GM21723 (cell line): Measurements from ENCODE around the gene BTD.

ENCODE experiments used
- ATAC-seq: cut with Tn5 transposase; IDR thresholded peaks from one replicate; pipeline ENCODE4 v1.9.1; 2021; ENCODE audit warnings: mild to moderate bottlenecking, moderate library complexity; ENCODE audit not compliant: unreplicated experiment

The BTD gene, protein sequence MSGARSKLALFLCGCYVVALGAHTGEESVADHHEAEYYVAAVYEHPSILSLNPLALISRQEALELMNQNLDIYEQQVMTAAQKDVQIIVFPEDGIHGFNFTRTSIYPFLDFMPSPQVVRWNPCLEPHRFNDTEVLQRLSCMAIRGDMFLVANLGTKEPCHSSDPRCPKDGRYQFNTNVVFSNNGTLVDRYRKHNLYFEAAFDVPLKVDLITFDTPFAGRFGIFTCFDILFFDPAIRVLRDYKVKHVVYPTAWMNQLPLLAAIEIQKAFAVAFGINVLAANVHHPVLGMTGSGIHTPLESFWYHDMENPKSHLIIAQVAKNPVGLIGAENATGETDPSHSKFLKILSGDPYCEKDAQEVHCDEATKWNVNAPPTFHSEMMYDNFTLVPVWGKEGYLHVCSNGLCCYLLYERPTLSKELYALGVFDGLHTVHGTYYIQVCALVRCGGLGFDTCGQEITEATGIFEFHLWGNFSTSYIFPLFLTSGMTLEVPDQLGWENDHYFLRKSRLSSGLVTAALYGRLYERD

DNA sequence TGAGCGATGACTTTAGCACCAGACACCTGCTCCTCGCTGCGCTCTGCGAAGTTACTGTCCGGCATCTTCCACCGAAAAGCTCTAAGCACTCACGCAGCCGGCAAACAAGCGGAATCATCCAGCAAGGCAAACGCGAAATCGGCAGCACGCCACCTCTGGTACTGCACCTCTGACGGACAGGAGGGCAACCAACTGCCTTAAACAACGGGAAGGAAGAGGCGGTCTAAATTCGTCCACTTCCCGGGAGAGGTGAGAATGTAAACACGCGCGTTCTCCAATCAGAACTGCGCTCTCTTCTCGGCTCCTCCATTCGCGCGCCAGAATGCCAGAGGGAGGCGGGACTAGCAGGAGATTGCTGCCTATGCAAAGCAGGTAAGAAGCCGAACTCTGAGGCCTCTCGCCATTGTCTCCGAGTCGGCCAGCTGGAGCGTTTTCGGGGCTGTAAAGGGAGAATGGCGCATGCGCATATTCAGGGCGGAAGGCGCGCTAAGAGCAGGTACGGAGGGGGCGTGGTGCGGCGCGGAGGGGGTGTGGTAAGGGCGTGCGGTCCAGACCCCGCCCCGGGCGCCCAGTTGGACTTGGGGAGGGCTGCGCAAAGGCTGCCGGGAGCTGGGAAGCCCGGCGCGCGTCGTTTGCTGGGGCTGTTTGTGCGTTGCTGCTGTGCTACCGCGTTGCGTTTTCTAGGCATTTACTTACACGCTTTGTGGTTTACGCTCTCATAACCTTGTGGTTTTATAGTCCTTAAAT lies at the start of gene BTD, which contains the start of gene HACL1:
Gene BTD, plus strand, starts transcription at position 347 of the 747 bp plus-strand sequence. CDS start 33,695 bp downstream, outside the sequence.
Gene HACL1, minus strand, starts transcription at position 171 of the 747 bp plus-strand sequence. Its CDS starts 106 bp downstream, at position 65.
- peak; percentile 94 for ATAC-seq

DNA sequence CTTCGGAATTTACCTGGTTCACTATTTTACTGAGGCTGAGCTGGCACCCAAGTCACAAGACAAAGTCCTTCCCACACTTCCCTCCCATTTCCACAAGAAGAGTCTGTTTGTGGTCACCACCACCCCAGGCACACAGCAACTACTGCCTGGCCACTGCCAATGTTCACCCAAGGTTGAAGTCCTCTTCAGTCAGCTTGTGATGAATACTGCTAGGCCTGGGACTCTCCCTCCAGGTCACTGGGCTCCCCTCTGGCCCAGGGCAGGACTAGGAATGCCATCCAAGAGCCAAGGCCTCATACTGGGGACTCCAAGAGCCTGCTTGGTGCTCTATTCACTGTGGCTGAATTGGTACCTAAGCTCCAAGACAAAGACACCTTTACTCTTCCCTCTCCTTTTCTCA lies 49.6 kb upstream of the BTD start:
- ATAC-seq = no peak

DNA sequence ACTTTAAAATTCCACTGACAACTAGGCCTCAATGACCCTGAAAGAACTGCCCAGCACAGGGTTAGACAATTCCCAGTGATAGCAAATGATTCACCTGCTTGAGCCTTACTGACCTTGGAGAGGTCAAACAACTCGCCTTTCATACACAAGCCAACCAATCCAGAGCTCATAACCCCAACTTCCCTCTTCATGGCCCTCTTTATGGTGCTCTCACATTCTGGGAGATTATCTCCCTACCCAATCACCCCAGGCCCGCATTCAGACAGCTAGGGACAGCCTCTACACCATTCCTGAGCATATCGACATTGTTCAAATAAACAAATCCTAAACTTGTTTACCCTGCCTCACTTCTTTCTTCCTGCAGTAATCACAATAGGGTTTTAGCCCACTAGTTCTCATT lies 47.8 kb upstream of the BTD start:
- no peak for ATAC-seq

DNA sequence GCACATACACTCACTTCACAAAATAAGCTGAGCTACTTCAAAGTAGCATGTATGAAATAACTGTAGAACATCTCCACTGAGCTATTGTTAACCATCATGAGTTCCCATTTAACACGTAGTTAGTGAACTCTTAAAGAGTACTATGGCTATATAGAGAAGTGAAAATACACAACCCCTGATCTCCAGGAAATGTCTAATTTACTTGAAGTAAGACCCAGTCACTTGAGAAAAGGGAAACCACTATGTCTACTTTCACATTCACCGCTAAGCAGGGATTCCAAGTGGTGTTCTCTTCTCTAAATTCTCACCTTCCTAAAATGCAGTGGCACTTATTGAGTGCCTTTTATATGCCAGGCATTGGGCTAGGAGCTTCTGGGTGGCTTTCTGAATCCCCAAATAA lies 45.0 kb upstream of the BTD start:
- peak; percentile 89 for ATAC-seq

DNA sequence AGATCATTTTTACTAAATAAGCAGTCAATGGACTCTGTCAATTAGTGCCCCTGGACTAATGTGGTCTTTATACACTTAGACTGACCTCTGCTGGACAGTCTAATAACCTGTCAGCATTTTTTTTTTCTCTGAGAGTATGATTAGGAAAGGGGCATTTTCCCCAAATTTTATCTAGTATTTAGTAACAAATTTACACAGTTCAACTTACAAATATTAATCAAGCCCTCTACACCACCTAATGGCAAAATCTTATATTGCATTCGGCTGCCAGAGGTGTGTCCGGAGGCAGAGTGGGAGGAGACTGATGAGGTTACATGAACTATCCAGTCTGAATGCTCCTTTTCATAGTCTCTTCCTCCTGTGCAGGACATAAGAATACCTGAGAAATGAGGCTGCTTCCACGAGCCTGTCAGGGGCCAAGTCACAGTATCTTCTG lies 44.0 kb upstream of the BTD start:
- no peak for ATAC-seq

DNA sequence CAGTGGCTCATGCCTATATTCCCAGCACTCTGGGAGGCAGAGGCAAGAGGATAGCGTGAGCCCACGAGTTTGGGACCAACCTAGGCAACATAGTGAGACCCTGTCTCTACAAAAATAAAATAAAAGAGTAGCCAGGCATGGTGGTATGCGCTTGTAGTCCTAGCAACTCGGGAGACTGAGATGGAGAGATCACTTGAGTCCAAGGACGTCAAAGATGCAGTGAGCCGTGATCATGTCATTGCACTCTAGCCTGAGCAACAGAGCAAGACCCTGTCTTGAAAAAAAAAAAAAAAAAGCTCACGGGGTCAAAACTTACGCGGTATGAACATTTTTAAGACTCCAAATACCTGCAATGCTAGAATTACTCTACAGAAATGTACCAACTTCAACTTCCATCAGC lies 43.0 kb upstream of the BTD start:
- no peak for ATAC-seq

DNA sequence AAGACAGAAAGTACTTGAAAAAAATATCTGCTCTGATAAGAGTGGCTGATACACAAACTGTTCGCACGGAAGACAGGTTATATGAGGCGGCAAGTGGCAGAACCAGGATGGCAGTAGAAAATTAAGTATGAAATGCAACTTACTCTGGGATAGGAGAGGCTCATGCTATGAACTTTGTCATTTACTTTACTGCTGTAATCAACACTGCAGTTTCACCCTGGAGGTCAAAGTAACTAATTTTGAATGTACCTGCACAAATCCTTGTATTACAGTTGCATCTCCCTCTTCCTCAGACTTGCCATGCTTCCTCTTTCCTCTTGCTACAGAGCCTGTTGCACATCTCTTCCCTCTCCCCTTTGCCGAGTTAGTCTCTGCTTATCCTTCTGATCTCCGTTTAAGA lies 39.0 kb upstream of the BTD start:
- ATAC-seq = no peak

DNA sequence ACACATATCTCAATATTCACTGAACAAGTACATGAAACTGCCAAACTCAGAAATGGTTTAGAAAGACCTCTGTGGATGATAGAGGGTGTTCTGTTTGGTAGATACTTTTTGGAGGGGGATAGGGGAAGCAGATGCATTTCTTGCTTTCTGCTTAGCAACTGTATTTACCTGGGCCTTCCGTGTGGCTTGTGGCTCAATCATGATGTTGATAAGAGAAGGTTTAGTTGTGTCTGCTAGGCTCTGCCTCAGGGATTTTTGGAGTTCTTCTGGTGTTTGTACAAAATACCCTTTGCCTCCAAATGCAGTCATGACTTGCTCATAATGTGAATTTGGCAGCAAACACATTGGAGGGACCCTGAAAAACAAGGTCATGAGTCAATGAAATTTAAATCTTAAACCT lies 38.4 kb upstream of the BTD start:
- no peak for ATAC-seq

DNA sequence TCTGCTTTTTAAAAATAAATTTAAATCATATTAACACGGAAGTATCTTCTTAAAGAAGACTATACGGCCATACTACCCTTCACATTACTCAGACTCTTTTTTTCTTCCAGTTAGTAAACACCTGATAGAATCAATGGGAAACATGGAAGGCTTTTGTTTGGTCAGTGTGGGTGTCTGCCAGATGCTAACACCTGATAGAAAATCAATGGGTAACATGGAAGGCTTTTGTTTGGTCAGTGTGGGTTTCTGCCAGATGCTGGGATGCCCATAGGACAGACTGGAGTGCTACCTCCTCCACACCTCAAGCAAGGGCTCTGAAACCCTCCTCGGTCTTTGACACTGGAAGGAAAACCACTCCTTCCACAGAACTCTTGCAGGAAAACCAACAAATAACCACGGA lies 29.4 kb upstream of the BTD start:
- ATAC-seq = no peak

DNA sequence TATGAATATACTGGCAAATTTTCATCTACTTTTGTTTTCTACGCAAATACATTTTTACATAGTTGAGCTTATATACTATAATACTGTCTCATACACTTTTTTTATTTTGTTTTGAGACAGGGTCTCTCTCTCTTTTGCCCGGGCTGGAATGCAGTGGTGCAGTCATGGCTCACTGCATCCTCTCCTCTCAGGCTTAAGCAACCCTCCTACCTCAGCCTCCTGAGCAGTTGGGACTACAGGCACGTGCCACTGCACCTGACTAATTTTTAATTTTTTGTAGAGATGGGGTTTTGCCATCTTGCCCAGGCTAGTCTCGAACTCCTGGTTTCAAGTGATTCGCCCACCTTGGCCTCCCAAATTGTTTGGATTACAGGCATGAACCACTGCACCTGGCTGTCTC lies 26.1 kb upstream of the BTD start:
- no peak for ATAC-seq

DNA sequence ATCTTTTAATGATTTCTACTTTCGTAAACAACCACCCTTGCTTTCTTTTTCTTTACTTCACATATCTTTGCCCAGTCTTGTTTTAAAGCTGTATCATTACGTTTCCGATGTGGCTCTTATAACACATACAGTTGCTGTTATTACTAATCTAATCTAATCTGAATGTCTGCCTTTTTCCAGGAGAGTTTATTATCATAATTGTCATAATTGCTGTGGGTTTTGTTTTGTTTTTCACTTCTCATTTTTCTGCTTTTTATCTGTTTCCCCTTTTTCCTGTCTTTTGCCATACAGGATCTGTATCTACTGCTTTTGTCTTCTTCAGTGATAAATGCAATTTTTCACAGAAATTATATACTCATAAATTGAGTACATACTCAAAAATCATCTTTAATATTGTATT lies 25.1 kb upstream of the BTD start:
- no peak for ATAC-seq

DNA sequence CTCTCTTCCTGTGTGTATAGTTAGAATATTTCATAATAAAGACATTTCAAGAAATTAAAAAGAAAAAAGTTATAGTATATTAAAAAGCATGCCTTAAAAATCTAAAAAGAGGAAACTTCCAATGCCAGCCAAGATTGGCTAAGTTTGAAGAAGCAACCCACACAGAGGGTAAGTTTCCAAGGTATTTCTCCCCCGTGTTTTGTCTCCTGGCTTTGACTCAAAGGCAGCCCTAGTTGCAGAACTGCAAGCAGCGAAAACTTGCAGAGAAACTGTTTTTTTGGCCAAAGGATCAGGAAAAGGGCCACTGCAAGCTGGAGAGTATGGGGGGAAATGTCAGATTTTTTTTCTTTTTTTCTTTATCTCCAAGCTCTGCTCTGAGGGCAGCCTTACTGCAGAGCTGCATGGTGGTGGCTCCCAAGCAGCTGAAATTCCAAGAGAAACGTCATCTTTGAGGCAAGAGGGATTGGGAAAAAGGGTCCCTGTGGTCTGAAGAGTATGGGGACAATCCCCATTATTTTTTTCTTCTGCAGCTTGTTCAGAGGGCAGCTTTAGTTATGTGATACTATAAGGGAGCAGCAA lies 23.2 kb upstream of the BTD start:
- ATAC-seq = no peak

DNA sequence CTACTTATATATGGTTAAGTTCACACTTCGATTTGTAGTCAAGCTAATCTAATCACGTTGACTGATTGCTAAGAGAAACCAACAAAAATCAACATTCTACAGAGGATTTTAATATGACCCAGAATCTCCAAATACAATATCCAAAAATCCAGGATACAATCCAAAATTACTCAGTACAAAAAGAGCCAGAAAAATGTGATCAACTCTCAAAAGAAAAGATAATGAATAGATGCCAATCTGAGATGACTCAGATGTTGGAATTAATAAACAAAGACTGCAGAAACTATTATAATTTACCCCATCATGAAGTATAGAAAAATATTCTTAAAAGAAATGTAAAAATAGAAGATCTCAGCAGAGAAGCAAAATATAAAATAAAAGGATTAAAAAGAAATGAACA lies 22.5 kb upstream of the BTD start:
- no peak for ATAC-seq

DNA sequence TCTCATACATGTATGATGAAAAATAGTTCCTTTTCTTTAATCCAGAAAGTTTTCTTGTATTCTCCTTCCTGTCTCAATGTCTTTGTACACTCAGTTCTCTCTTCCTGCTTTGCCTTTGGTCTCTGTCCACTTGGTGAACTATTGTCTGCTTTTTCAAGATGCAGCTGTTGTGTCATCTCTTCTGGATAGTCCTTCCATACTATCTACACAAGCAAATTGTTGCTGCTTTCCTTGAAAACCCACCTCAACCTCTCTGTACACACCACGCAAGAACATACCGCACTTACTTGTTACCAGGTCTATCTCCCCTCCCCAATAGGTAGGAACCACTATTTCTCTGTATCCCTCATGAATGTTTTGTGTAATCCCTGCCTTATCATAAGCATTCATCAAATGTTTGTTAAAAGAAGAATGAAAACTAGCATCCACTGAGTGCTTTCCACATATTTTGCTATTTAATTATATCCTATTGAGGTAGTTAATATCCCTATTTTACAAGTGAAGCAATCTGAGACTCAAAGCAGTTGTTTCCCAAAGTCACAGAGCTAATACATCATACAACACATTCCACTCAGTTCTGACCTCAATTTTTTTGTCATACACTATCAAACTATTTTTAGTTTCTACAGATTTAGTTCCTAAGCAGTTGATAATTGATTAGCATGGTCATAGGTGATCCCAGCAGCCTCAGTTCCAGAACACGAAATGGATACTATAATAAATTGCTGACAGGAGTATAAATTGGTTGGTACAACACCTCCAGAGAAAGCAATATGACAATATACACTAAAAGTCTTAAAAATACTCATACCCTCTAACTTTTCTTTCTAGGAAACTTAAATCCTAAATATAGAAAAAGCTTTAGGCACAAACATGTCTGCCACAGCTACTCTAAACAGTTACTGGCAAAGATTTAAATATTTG lies 19.8 kb upstream of the BTD start:
- no peak for ATAC-seq

DNA sequence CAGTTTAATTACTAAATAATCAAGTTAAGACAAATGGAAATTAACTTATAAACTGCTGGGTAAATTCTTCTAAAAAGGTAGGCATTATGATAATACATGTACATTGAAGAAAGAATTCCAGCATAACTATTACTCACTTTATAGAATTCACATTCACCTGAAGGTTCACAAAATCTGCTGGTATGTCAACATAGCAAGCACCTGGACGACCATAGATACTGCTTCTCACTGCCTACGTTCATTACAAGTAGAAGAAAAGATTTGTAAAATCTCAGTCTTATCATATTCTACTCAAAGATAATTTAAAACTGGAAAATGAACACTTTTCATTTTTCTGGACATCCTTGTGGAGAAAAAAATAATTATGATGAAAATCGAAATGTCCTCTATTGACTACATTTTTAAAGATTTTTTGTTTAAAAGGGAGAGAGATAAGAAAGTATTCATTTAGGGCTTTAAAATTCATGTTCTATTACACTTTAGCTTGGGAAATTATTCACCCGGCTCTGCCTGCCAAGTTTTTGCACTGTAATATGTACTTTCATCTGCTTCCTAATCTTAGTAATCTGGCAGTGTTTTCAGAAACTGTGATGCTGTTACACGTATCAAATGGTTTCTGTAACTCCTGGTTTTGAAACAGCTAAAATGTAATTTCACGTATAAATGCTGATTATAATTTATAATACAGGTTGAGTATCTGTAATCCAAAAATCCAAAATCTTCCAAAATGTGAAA lies 16.3 kb upstream of the BTD start:
- ATAC-seq = no peak

DNA sequence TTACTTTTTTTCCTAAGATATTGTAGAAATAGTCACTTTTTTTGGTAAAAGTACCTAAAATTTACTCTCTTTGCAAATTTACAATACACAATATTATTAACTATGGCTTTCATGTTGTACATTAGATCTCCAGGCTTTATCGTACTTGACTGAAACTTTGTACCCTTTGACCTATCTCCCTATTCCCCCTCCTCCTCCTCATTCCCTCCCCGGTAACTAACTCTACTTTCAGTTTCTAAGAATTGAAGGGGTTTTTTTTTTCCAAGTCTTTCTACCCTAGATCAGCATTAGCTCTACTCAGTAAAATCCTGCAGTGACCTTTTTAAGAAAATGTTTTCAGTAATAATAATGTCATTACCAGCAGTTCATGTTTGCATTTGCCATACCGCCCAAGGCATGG lies 10.3 kb upstream of the BTD start:
- ATAC-seq = no peak

DNA sequence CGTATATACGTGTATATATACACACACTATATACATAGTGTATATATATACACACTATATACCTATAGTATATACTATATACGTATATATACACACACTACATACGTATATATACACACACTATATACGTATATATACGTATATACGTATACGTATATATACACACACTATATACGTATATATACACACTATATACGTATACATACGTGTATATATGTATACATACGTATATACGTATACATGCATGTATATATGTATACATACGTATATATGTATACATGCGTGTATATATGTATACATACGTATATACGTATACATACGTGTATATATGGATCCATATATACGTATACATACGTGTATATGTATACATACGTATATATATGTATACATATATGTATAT lies 9.6 kb upstream of the BTD start:
- no peak for ATAC-seq

DNA sequence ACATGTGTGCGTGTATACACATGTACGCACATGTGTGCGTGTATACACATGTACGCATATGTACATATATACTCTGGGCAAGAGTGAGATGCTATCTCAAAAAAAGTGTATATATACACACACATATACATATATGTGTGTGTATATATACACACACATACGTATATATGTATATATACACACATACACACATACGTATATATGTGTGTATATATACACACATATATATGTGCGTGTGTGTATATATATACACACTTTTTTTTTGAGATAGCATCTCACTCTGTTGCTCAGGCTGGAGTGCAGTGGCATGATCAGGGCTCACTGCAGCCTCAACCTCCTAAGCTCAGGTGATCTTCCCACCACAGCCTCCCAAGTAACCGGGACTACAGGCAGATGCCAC lies 8.6 kb upstream of the BTD start:
- ATAC-seq = no peak

DNA sequence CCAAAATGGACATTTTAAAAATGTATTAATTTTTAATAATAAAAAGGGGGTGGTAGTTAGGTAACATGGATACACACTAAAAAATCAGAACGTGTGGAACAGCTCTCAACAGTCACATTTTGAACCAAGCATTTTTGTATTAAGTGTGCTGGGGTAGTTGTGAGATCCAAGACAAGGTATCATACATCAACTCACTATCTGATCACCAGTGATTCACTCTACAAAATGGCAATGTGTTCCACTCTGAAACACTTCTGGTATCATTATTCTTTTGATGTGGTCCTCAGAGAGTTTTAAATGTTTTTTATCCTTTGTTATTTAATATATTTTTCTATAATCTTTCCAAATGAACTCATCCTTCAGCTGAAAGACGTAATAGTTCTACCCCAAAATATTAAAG lies 5.6 kb upstream of the BTD start:
- no peak for ATAC-seq

DNA sequence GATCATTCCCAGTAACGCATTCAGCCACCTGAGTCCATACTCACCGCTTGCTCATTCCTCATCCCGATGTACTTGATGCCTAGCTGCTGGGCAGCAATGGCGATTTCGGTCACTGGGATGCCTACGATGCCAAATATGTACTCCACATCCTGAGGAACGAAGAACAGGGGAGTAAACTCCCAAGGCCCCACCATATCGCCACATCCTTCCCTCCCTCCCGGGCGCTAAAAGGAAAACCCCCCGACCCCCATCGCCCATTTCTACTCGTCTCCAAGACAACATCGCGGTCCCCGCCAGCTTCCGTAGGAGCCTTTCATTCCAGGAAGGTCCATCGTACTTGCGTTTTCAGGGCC lies 523 bp upstream of the BTD start:
- peak; percentile 14 for ATAC-seq
